BLaER1 treated with 17β-estradiol and CSF1 and Interleukin-3, amounts not matched to agents 10 nM and 100 nM (cell line): ENCODE data around the gene PGAM1.

ENCODE experiments used
- H3K27ac ChIP-seq, 11 experiments: shearing (Covaris generic); formaldehyde crosslinking; 2 replicates each; pipeline ENCODE4 v1.8.1; 2022
- H3K27me3 ChIP-seq, 11 experiments: shearing (Covaris generic); formaldehyde crosslinking; 2 replicates each; pipeline ENCODE4 v1.8.1; 2022
- H3K36me3 ChIP-seq, 11 experiments: shearing (Covaris generic); formaldehyde crosslinking; 2 replicates each; pipeline ENCODE4 v1.8.1; 2022
- H3K4me1 ChIP-seq, 10 experiments: shearing (Covaris generic); formaldehyde crosslinking; 2 replicates each; pipeline ENCODE4 v1.8.1; 2022
- H3K4me2 ChIP-seq, 11 experiments: shearing (Covaris generic); formaldehyde crosslinking; 2 replicates each; pipeline ENCODE4 v1.8.1; 2022
- H3K4me3 ChIP-seq, 10 experiments: shearing (Covaris generic); formaldehyde crosslinking; 2 replicates each; pipeline ENCODE4 v1.8.1; 2022
- H3K9ac ChIP-seq, 11 experiments: shearing (Covaris generic); formaldehyde crosslinking; 2 replicates each; pipeline ENCODE4 v1.8.1; 2022
- H3K9me3 ChIP-seq, 11 experiments: shearing (Covaris generic); formaldehyde crosslinking; replicated peaks in 1 of 11; 2 replicates each; pipeline ENCODE4 v1.8.1; 2022
- H4K20me1 ChIP-seq, 11 experiments: shearing (Covaris generic); formaldehyde crosslinking; 2 replicates each; pipeline ENCODE4 v1.8.1; 2022
- Cebpa-rat ChIP-seq, 11 experiments: shearing (Covaris generic); IDR thresholded peaks; 2 replicates each; pipeline ENCODE4 v1.8.1; 2022

The PGAM1 gene

DNA sequence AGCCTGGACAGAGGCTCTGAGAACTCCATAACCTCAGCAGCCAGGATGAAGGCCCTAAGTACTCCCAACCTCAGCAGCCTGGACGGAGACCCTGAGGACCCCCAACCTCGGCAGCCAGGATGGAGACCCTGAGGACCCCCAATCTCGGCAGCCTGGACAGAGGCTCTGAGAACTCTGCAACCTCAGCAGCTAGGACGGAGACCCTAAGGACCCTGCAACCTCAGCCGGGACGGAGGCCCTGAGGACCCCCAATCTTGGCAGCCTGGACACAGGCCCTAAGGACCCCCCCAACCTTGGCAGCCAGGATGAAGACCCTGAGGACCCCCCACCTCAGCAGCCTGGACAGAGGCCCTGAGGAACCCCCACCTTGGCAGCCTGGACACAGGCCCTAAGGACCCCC is 41.4 kb upstream of the PGAM1 start:
- no peak overlapping the region for H3K4me2 ChIP-seq
- H3K27ac ChIP-seq: peak overlapping the region in 4 of 11 experiments; percentile 3 to 54 (median 31); a peak in 4 of 22 replicates
- H3K9me3 ChIP-seq: no peaks in the 10 kb centered on the region
- peaks cover 96 to 100% (median 100%) of the 10 kb centered on the region in 11 experiments for H3K36me3 ChIP-seq
- H3K4me1 ChIP-seq: peaks cover 0 to 30% (median 3%) of the 10 kb centered on the region in 10 experiments; a peak in 9 of 20 replicates
- peak overlapping the region in 1 of 11 experiments; percentile 30; a peak in 2 of 22 replicates for H3K9ac ChIP-seq
- TF ChIP-seq Cebpa-rat (IDR thresholded peaks at IDR 0.05): no peak
- H3K4me3 ChIP-seq: no peak overlapping the region
- no peaks in the 10 kb centered on the region for H3K27me3 ChIP-seq
- H4K20me1 ChIP-seq: peaks cover 0 to 46% (median 0%) of the 10 kb centered on the region in 11 experiments; a peak in 3 of 22 replicates

DNA sequence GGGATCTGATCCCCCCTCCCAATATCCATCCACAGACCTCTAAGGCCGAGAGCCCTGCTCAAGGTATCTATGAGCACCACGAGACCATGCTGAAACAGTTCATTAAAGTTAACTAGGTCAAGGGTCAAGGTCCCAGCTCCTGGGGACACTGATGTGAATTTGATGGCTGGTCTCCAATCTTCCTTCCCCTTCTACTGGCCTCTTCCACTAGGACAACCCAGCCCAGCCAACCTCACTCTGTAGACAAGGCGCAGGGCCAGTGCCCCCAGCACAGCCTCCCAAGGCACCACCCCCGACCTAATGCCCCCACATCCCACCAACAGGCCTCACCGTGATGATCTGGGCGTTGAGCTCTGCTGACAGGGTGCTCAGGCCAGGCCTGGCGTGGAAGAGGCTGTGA is 40.4 kb upstream of the PGAM1 start:
- Histone ChIP-seq H3K4me3 (no peak overlapping the region), H3K27me3 (no peaks in the 10 kb centered on the region), H3K27ac (peak overlapping the region in 6 of 11 experiments; percentile 20 to 55 (median 40); a peak in 8 of 22 replicates), H3K36me3 (peaks cover 96 to 100% (median 100%) of the 10 kb centered on the region in 11 experiments), H3K9ac (peak overlapping the region in 5 of 11 experiments; percentile 1 to 30 (median 19); a peak in 4 of 22 replicates), H3K4me2 (no peak overlapping the region), H3K9me3 (no peaks in the 10 kb centered on the region), H3K4me1 (peaks cover 0 to 25% (median 0%) of the 10 kb centered on the region in 10 experiments; a peak in 7 of 20 replicates), H4K20me1 (peaks cover 0 to 56% (median 0%) of the 10 kb centered on the region in 11 experiments; a peak in 3 of 22 replicates)
- TF ChIP-seq Cebpa-rat (IDR thresholded peaks at IDR 0.05): no peak

DNA sequence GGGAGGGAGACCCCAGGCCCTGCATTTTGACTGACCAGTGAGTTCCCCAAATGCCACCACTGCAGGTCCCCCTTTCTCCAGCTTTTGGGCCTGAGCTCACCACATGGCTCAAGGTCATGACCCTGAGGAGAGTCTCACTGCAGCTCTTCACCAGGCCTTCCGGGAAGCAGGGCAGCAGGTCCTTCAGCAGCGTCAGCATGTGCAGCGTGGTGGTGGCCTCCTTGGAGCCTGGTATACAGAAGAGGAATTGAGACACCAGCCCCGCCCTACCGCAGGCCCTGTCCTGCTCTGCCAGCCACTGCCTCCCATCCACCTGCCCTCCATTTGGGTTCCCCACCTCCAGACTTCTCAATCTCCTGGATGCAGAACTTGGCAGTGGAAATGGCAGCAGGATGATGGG is 37.8 kb upstream of the PGAM1 start:
- H3K4me2 ChIP-seq: peak overlapping the region in 3 of 11 experiments; percentile 5 to 55 (median 44); a peak in 3 of 22 replicates

DNA sequence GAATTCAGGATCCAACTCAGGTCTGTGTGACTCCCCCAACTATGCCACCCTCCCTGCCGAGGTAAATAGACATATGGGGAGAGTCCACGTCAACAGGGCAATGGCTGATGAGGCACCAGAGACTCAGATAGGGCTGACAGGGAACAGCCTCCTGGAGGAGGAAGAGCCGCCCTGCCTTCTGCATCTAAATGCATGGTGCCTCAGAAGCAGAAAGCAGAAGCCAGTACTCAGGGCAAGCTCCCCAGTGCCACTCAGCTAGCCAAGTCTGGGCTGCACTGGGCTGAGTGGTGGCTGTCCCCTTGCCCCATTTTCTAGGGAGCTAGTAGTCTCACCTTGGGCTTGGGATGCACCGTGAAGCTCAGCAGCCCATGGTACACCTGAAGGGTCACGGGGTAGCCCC is 35.9 kb upstream of the PGAM1 start:
- no peaks in the 10 kb centered on the region for H3K9me3 ChIP-seq
- no peaks in the 10 kb centered on the region for H3K27me3 ChIP-seq
- H3K4me2 ChIP-seq: peak overlapping the region in 2 of 11 experiments; percentile 12 to 60; a peak in 3 of 22 replicates
- peak overlapping the region in 3 of 11 experiments; percentile 16 to 34 (median 22); a peak in 4 of 22 replicates for H3K27ac ChIP-seq
- no peak for TF ChIP-seq Cebpa-rat (IDR thresholded peaks at IDR 0.05)
- H3K9ac ChIP-seq: peak overlapping the region in 1 of 11 experiments; percentile 31; a peak in 1 of 22 replicates
- H3K36me3 ChIP-seq: peaks cover 98 to 100% (median 100%) of the 10 kb centered on the region in 11 experiments
- H3K4me3 ChIP-seq: no peak overlapping the region
- H3K4me1 ChIP-seq: peaks cover 0 to 28% (median 0%) of the 10 kb centered on the region in 10 experiments; a peak in 6 of 20 replicates
- H4K20me1 ChIP-seq: peaks cover 0 to 80% (median 0%) of the 10 kb centered on the region in 11 experiments; a peak in 2 of 22 replicates

More for the DNA sequence above, 37.8 kb upstream of the PGAM1 start:
- TF ChIP-seq Cebpa-rat (IDR thresholded peaks at IDR 0.05): no peak
- H3K4me1 ChIP-seq: peaks cover 0 to 28% (median 0%) of the 10 kb centered on the region in 10 experiments; a peak in 6 of 20 replicates
- peaks cover 99 to 100% (median 100%) of the 10 kb centered on the region in 11 experiments for H3K36me3 ChIP-seq
- H4K20me1 ChIP-seq: peaks cover 0 to 81% (median 0%) of the 10 kb centered on the region in 11 experiments; a peak in 3 of 22 replicates
- peak overlapping the region in 4 of 11 experiments; percentile 19 to 39 (median 28); a peak in 3 of 22 replicates for H3K27ac ChIP-seq
- no peak overlapping the region for H3K9ac ChIP-seq
- no peaks in the 10 kb centered on the region for H3K9me3 ChIP-seq
- no peaks in the 10 kb centered on the region for H3K27me3 ChIP-seq
- H3K4me3 ChIP-seq: no peak overlapping the region

DNA sequence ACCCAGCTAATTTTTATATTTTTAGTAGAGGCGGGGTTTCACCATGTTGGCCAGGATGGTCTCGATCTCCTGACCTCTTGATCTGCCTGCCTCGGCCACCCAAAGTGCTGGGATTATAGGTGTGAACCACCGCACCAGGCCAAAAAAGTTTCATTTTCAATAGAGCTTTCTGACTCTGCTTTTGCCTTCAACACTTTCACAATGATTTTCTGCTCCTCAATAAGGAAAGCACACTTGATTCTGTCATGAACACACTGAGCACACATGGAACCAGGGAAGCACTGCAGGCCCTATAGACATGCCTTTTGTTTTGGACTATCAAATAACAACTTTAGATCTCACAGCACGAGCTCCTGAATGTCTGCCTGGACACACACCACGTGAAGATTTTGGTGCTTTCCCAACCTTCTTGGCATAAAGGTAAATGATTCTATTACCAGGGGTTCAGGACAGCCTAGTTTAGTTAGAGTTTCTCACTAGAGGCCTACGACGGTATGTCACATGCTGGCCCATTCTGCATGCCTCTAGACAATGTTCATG is 32.9 kb upstream of the PGAM1 start:
- no peak overlapping the region for H3K4me3 ChIP-seq
- H3K27me3 ChIP-seq: no peaks in the 10 kb centered on the region
- H4K20me1 ChIP-seq: peaks cover 0 to 89% (median 0%) of the 10 kb centered on the region in 11 experiments; a peak in 7 of 22 replicates
- H3K4me1 ChIP-seq: peaks cover 0 to 42% (median 0%) of the 10 kb centered on the region in 10 experiments; a peak in 7 of 20 replicates
- no peaks in the 10 kb centered on the region for H3K9me3 ChIP-seq
- no peak overlapping the region for H3K27ac ChIP-seq
- no peak overlapping the region for H3K4me2 ChIP-seq
- no peak overlapping the region; a peak in 1 of 22 replicates for H3K9ac ChIP-seq
- peaks cover 94 to 97% (median 96%) of the 10 kb centered on the region in 11 experiments for H3K36me3 ChIP-seq
- TF ChIP-seq Cebpa-rat (IDR thresholded peaks at IDR 0.05): no peak

DNA sequence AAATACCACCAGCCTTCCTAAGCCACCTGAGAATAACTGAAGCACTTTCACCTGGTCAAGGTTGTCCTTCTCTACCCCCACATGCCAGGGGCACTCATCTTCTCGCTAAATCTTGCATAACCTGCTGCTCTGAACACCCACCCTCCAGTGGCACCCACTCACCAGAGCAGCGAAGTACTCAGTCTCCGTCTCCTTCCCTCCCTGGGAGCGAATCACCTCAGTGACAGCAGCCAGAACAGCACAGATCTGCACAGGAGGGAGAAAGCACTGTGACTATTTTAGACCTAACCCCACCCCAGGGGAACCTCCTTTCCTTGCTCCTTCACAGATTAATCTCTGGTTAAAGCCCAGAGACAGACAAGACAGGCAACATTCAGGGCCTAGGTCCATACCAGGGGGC is 29.9 kb upstream of the PGAM1 start:
- TF ChIP-seq Cebpa-rat (IDR thresholded peaks at IDR 0.05): no peak
- Histone ChIP-seq H3K4me3 (no peak overlapping the region), H3K36me3 (peaks cover 66 to 87% (median 85%) of the 10 kb centered on the region in 11 experiments), H3K27ac (no peak overlapping the region), H3K9ac (peak overlapping the region in 1 of 11 experiments; percentile 21; a peak in 3 of 22 replicates), H4K20me1 (peaks cover 0 to 87% (median 7%) of the 10 kb centered on the region in 11 experiments; a peak in 10 of 22 replicates), H3K27me3 (no peaks in the 10 kb centered on the region), H3K9me3 (no peaks in the 10 kb centered on the region), H3K4me1 (peaks cover 10 to 31% (median 17%) of the 10 kb centered on the region in 10 experiments; a peak in 19 of 20 replicates), H3K4me2 (no peak overlapping the region; a peak in 1 of 22 replicates)

DNA sequence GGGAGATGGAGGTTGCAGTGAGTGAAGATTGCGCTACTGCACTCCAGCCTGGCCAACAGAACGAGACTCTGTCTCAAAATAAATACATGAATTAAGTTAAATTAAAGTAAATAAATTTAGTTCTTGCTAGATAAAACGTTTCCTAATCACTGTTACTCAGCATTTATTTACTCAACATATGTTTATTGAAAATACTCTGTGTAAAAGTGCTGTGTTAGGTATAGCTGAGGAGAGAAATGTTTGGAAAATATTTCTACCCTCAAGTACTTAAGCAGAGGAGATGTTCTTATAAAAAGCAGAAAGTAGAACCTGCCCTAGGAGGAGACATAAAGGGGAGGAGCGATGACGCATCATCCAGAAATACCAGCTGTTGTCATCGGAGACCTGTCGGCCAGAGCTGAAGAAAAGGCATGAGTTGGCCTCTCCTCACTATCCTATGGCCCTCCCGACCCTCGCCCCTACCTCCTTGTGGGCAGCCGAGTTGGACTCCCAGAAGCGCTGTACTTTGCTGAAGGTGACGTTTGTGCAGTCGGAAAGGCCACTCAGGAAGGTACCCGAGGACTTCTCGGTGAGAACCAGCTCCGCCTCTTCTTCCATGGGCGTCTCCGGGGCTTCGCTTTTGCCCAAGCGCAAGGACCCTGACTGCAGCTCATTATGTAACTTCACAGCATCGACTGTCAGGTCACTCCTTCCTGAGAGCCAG is 26.0 kb upstream of the PGAM1 start:
- Histone ChIP-seq H3K4me1 (peaks cover 15 to 67% (median 27%) of the 10 kb centered on the region in 10 experiments), H3K27me3 (no peaks in the 10 kb centered on the region), H4K20me1 (peaks cover 0 to 49% (median 7%) of the 10 kb centered on the region in 11 experiments; a peak in 10 of 22 replicates), H3K9ac (peak overlapping the region; percentile 76 to 93 (median 89)), H3K4me3 (peak overlapping the region; percentile 79 to 100 (median 84)), H3K36me3 (peaks cover 27 to 48% (median 45%) of the 10 kb centered on the region in 11 experiments), H3K27ac (peak overlapping the region; percentile 68 to 93 (median 81)), H3K4me2 (peak overlapping the region; percentile 77 to 98 (median 91)), H3K9me3 (no peaks in the 10 kb centered on the region)
- no peak for TF ChIP-seq Cebpa-rat (IDR thresholded peaks at IDR 0.05)

DNA sequence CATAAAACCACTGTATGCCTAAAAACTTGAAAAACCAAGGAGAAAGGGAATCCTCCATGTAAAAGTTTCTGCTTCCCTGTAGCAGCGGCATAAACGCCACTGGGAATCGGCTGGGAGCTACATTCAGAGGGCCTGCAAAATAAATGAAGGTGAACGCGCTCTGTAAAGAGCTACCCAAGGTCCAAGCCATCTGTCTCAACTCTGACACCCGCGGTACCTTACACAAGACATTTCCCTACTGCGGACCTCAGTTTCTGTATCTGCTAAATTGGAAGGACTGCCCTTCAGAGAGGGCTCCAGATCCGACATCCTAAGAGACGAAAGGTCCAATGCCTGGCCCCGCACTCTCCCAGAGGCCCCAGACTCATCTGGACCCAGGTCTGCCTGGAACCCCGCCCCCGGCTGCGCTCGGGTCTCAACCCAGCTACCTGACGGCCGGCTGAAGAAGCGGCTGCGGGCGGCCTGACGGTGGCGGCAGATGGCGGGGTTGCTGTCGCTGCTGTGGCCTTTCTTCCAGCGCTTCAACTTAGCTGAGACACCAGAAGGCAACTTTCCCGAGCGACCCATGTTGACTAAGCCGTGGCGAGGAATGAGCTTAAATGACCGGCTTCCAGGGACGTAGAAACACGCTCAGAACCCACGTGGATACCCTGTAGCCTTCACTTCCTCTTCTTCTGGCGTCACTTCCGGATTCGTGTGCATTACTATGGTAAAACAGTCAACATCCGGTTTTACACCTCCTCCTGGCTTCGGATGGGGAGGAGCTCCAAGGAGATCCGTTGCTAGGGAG is 25.1 kb upstream of the PGAM1 start, which contains the start of gene RRP12:
RRP12 (minus strand) TSS at position 676 of the 790 bp plus-strand sequence; CDS start at position 567, 109 bp downstream.
- Histone ChIP-seq H3K4me2 (peak within 1 kb of the TSS; percentile 77 to 98 (median 91)), H3K27ac (peak within 1 kb of the TSS; percentile 68 to 93 (median 81))
- no peak for TF ChIP-seq Cebpa-rat (IDR thresholded peaks at IDR 0.05)

More for the DNA sequence above, 25.1 kb upstream of the PGAM1 start, which contains the start of gene RRP12:
- Histone ChIP-seq H3K9me3 (no peaks in the 10 kb centered on the region), H3K4me1 (peaks cover 20 to 76% (median 36%) of the 10 kb centered on the region in 10 experiments), H3K36me3 (peaks cover 18 to 39% (median 36%) of the 10 kb centered on the region in 11 experiments), H4K20me1 (peaks cover 0 to 40% (median 7%) of the 10 kb centered on the region in 11 experiments; a peak in 10 of 22 replicates), H3K9ac (peak within 1 kb of the TSS; percentile 76 to 93 (median 89)), H3K27me3 (no peaks in the 10 kb centered on the region), H3K4me3 (peak within 1 kb of the TSS; percentile 79 to 100 (median 84))
